Hepatocyte (in vitro differentiated cells): ENCODE data around the gene ZDHHC4.

Source experiments
- EZH2 ChIP-seq: fragments of 200-600 bp; sonication (generic); IDR thresholded peaks from 2 replicates; pipeline ENCODE4 v1.6.1; 2016; ENCODE audit warnings: antibody characterized with exemption, mild to moderate bottlenecking, borderline replicate concordance
- EZH2phosphoT487 ChIP-seq: fragments of 200-600 bp; sonication (generic); IDR thresholded peaks from one replicate; pipeline ENCODE4 v1.6.1; 2018; ENCODE audit warnings: antibody characterized with exemption, mild to moderate bottlenecking, low read depth, moderate library complexity; ENCODE audit not compliant: unreplicated experiment, severe bottlenecking
- TF ChIP-seq, protein P1 (sequence below): fragments of 200-600 bp; sonication (generic); IDR thresholded peaks from 2 replicates; pipeline ENCODE4 v1.5.1; 2016; ENCODE audit warnings: antibody characterized with exemption, mild to moderate bottlenecking; ENCODE audit not compliant: poor library complexity

DNA sequence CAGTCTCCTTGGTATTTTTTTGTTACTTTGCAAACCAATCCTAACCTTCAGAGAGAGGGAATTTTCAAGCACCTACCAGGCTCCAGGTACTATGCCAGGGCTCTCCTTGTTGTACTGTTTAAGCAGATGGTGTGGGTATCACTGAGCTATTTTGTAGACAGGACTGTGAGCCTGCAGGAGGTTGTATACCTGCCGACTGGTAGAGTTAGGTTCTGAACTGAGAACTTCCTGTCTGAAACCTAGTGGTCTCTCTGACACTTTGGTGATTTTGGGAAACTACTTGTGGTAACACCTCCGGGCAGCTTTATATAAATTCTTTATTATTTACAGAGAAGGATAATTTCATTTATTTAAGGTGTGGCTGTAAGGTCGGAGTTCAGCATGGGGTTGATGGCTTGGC lies 42.7 kb downstream of the ZDHHC4 start:
- TF ChIP-seq EZH2phosphoT487 = no peak
- TF ChIP-seq, protein P1, sequence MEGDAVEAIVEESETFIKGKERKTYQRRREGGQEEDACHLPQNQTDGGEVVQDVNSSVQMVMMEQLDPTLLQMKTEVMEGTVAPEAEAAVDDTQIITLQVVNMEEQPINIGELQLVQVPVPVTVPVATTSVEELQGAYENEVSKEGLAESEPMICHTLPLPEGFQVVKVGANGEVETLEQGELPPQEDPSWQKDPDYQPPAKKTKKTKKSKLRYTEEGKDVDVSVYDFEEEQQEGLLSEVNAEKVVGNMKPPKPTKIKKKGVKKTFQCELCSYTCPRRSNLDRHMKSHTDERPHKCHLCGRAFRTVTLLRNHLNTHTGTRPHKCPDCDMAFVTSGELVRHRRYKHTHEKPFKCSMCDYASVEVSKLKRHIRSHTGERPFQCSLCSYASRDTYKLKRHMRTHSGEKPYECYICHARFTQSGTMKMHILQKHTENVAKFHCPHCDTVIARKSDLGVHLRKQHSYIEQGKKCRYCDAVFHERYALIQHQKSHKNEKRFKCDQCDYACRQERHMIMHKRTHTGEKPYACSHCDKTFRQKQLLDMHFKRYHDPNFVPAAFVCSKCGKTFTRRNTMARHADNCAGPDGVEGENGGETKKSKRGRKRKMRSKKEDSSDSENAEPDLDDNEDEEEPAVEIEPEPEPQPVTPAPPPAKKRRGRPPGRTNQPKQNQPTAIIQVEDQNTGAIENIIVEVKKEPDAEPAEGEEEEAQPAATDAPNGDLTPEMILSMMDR = no peak
- no peak for TF ChIP-seq EZH2
